ENCODE data around the gene KRTAP10-7. TPM values are rescaled to one million over a fixed set of nuclear protein-coding genes. Genes with fewer than 3 reads are reported as not detected.

KRTAP10-7 gene
- total and polyA plus RNA-seq, 9 of the 15 experiments (the other 6 are each of a cell fraction or from before 2014, with no cell fraction given) = not detected

DNA sequence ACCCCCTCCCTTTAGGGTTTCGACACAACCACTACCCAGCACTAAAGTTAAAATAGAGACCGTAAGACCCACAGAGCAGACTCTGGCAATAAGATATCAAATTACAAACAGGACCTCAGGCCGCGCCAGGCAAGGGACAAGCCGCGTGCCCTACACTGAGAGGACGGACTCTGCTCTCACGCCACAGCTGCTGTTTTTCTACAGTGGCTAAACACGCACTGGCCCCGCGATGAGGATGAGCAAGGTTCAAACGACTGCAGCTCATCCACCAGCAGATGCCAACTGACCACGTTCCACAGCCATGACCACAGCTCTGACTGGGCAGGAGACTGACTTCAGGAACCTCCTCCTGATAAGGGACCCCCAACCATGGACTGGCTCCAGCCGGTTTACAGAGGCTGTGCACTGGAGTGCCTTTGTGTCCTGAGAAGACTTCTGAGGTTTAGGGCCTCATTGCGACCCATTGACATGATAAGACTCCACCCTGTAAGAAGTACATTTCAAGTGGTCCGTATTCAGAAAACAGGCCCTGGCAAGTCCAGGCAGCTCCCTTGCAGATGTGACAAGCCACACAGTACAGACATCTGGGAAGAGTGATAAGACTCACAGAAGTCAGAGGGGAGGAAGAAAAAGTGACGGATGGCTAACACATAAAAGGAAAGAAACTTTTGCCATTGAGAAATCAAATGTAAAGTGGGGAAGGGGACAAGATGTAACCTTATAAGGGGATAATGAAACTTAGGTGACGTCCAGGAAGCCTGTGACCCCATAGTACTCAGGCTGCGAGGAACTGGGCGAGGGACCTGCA lies 6.6 kb upstream of the KRTAP10-7 start (continued):
- TF ChIP-seq DPF2 (IDR thresholded peaks at IDR 0.05) (peak; percentile 95), POLR2B (IDR thresholded peaks at IDR 0.05; ENCODE audit: low read depth, partially characterized antibody) (no peak), L3MBTL2 (IDR thresholded peaks at IDR 0.05) (peak; percentile 90), TRIM24 (IDR thresholded peaks at IDR 0.05) (peak; percentile 94 to 98), GTF2F1 (IDR thresholded peaks at IDR 0.05; ENCODE audit: low read depth, low read length) (no peak), CBX5 (IDR thresholded peaks at IDR 0.05; ENCODE audit: borderline replicate concordance, low read depth) (peak; percentile 31; the same call in 1 of the 2 replicates), GTF2B (IDR thresholded peaks at IDR 0.05; ENCODE audit: extremely low read depth, insufficient read length) (no peak), ZNF445 (CRISPR knock-in tag; IDR thresholded peaks at IDR 0.05; ENCODE audit: low read depth) (no peak), GATAD2A (IDR thresholded peaks at IDR 0.05) (no peak; the same call in 1 of the 2 replicates), POLR2AphosphoS5 (IDR thresholded peaks at IDR 0.05; ENCODE audit: control insufficient read depth, insufficient read depth, low read depth, low read length) (peak; percentile 63), FOS (IDR thresholded peaks at IDR 0.05; ENCODE audit: extremely low read depth, insufficient read length) (no peak), TCF7L2 (IDR thresholded peaks at IDR 0.05; ENCODE audit: low read depth, low read length) (no peak), RBM17 (IDR thresholded peaks at IDR 0.05; ENCODE audit: borderline replicate concordance, low read depth, low read length) (no peak), KHSRP (IDR thresholded peaks at IDR 0.05) (no peak), PHF20 (IDR thresholded peaks at IDR 0.05; ENCODE audit: partially characterized antibody) (no peak), TCFL5 (CRISPR knock-in tag; conservative IDR thresholded peaks at IDR 0.05) (no peak), DNMT1 (IDR thresholded peaks at IDR 0.05) (no peak), ZNF699 (CRISPR knock-in tag; IDR thresholded peaks at IDR 0.05; ENCODE audit: insufficient replicate concordance) (no peak), ZNF695 (CRISPR knock-in tag; IDR thresholded peaks at IDR 0.05) (no peak), KDM4B (IDR thresholded peaks at IDR 0.05; ENCODE audit: borderline replicate concordance in 2 of 2, low read depth in 1 of 2) (no peak), IRF2 (CRISPR knock-in tag; IDR thresholded peaks at IDR 0.05) (no peak), HDAC8 (tag; IDR thresholded peaks at IDR 0.05) (no peak; the same call in 1 of the 2 replicates)
- TF ChIP-seq, protein P1, sequence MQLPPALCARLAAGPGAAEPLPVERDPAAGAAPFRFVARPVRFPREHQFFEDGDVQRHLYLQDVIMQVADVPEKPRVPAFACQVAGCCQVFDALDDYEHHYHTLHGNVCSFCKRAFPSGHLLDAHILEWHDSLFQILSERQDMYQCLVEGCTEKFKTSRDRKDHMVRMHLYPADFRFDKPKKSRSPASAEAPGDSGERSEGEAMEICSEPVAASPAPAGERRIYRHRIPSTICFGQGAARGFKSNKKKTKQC (CRISPR knock-in tag; IDR thresholded peaks at IDR 0.05) = peak; percentile 73; the same call in 1 of the 2 replicates
- TF ChIP-seq, protein P2, sequence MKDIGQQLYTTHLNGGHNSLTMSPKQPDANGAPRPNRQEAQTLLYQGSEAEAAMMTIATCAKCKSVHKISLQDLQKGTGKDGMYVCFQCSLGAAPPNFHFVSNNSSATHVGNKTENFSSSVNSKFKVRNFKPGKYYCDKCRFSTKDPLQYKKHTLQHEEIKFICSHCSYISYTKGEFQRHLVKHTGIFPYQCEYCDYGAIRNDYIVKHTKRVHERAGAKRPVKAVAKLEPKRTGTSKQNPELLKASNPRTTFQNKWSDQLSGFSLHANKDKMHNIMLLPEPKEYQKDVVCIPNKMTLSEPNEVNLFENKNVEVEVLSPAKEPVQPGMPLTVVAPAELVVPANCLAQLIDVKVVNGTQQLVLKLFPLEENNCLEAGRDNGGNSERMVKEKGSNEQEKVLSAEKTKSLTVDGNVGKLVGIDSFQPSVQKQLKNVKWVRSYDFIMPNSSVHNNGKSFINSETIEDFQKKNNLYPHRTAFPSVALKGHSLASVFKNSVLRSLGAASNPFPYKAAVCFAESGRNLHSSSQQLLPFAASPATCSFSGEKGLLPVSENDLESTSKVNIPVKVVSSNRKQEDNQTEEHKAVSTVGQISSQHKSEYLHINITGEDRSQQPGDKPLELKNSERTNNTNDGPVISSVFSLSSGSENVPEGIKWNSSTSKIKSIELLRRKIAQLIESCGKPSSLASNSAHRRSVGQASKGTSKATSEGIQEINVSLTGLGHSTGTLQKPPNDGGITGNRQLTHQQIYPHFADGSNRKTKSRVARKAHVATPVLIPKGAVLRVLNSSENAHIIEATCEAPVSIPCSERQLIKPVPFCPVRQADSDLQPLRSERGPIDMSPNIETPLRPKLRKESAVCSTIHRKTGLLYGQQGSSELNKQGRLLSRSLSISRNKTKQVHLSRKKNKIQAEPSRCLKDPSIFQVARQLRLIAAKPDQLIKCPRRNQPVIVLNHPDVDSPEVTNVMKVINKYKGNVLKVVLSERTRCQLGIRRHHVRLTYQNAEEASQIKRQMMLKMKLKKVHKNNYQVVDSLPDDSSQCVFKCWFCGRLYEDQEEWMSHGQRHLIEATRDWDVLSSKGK (CRISPR knock-in tag; IDR thresholded peaks at IDR 0.05) = no peak
- TF ChIP-seq, protein P3, sequence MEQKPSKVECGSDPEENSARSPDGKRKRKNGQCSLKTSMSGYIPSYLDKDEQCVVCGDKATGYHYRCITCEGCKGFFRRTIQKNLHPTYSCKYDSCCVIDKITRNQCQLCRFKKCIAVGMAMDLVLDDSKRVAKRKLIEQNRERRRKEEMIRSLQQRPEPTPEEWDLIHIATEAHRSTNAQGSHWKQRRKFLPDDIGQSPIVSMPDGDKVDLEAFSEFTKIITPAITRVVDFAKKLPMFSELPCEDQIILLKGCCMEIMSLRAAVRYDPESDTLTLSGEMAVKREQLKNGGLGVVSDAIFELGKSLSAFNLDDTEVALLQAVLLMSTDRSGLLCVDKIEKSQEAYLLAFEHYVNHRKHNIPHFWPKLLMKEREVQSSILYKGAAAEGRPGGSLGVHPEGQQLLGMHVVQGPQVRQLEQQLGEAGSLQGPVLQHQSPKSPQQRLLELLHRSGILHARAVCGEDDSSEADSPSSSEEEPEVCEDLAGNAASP (IDR thresholded peaks at IDR 0.05) = peak; percentile 92
